CD1c-positive myeloid dendritic cell (primary cell): ENCODE data around the gene PI4K2B.
"Not testable (repeated sequence)": the region's sequence is repeated elsewhere in the genome, so short reads cannot be mapped to it uniquely, and the experiment has no call there.

ENCODE experiments used
- DNase-seq: peaks from one replicate; pipeline ENCODE4 v3.0.0-alpha.2; 2016; ENCODE audit errors: extremely low spot score

PI4K2B gene

DNA sequence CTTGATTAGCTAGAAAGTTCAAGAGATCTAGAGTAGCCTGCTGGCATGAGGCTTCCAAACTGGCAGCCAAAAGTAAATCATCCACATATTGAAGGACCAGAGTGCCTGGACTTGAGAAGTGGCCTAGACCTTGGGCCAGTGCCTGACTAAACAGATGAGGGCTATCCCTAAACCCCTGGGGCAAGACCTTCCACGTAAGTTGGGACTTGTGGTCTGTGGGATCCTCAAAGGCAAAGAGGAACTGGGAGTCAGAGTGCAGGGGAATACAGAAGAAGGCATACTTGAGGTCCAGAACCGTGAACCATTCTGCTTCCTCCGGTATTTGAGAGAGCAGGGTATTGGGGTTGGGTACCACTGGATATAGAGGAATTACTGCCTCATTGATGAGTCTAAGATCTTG lies 8.4 kb downstream of the PI4K2B start:
- DNase-seq: peak; percentile 7

DNA sequence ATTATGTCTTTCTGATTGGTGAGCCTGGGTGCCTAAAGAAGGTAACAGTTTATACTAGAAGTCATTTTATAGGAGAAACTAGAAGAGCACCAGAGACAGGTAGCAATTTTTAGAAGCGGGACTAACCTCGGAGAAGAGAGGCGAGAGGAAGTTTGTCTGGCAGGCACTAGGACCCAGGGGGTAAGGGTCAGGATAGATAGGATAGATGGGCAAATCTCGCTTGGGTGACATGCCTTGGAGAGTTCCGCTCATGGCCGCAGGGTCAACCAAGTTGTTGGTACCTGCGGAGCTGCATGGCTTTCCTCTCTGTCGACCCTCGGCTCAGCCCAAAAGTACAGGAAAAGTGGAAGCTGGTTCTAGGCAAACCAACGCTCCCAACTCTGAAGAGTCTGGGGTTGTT lies 11.3 kb downstream of the PI4K2B start:
- no peak for DNase-seq

DNA sequence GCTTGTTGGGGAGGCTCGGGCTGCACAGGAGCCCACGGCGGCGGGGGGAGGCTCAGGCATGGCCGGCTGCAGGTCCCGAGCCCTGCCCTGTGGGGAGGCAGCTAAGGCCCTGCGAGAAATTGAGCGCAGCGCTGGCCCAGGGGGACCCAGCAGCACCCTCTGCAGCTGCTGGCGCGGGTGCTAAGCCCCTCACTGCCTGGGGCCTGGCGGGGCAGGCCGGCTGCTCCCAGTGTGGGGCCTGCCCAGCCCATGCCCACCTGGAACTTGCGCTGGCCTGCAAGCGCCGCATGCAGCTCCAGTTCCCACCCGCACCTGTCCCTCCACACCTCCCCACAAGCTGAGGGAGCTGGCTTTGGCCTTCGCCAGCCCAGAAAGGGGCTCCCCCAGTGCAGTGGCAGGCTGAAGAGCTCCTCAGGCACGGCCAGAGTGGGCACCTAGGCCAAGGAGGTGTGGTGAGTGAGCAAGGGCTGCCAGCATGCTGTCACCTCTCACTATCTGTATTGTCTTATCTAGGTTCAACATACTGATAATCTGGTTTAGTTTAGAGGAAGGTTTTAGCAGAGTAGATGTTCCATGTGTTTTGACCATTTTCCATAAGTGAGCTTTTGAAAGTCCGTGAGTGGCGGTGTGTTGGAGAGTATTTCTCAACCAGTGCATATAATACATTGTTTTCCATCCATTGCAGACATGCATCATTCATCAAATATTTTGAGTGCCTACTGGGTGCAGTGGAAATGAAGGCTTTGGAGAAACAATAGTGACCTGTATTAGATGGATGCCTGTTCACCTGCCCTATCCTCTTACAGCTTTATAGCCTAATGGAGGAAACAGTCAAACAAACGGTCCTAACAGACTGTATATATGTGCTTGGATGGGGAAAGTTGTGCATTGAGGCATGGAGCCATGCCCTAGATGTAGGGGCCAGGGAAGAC lies 13.1 kb downstream of the PI4K2B start:
- no peak for DNase-seq

DNA sequence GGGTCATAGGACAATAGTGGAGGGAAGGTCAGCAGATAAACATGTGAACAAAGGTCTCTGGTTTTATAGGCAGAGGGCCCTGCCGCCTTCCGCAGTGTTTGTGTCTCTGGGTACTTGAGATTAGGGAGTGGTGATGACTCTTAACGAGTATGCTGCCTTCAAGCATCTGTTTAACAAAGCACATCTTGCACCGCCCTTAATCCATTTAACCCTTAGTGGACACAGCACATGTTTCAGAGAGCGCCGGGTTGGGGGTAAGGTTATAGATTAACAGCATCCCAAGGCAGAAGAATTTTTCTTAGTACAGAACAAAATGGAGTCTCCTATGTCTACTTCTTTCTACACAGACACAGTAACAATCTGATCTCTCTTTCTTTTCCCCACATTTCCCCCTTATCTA lies 15.0 kb downstream of the PI4K2B start:
- DNase-seq: not testable (repeated sequence)

DNA sequence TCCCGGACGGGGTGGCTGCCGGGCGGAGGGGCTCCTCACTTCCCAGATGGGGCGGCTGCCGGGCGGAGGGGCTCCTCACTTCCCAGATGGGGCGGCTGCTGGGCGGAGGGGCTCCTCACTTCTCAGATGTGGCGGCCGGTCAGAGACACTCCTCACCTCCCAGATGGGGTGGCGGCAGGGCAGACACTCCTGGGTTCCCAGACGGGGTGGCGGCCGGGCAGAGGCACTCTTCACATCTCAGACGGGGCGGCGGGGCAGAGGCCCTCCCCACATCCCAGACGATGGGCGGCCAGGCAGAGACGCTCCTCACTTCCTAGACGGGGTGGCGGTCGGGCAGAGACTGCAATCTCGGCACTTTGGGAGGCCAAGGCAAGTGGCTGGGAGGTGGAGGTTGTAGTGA lies 15.7 kb downstream of the PI4K2B start:
- not testable (repeated sequence) for DNase-seq

DNA sequence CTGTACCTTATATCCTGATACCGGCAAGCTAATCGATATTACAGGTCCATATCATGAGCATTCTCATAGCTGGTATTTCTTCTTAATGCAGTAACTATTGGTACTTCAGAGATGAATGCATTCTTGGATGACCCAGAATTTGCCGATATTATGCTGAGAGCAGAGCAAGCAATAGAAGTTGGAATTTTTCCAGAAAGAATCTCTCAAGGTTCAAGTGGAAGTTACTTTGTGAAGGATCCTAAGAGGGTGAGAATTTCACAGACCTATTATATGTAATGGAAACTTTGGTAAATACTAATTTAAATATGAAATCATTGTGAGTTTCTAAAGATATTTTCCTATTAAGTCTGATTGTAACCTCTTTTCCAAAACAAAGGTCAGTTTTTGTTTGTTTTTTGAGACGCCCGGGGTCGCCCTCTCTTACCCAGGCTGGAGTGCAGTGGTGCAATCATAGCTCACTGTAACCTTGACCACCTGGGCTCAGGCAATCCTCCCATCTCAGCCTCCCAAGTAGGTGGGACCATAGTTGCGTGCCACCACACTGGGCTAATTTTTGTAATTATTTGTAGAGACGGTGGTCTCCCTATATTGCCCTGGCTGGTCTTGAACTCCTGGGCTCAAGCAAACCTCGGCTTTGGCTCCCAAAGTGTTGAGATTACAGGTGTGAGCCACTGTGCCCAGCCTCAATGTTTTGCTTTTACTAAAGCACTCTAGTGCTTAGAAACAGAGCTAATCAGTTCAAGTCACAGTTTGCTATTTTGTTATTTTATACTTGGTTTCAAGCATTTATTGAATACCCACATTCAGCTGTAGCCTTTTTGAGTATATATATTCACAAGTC lies 18.6 kb downstream of the PI4K2B start:
- DNase-seq: no peak

DNA sequence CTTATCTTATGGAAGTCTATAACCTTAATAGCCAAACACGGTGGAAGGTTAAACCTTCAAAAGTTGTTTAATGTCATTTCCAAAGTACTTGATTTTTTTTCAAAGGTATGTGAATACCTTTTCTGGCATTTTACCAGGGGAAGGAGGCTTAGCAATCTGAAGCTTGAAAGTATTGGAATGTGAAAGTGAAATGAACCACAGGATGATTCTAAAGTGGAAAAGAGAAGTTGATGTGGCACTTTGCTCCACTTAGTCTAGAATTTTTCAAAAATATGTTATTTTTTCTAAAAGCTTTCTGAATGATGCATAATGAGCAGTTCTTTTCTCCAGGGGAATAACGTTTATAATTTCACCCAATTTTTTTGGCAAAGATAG lies 19.2 kb downstream of the PI4K2B start:
- no peak for DNase-seq

DNA sequence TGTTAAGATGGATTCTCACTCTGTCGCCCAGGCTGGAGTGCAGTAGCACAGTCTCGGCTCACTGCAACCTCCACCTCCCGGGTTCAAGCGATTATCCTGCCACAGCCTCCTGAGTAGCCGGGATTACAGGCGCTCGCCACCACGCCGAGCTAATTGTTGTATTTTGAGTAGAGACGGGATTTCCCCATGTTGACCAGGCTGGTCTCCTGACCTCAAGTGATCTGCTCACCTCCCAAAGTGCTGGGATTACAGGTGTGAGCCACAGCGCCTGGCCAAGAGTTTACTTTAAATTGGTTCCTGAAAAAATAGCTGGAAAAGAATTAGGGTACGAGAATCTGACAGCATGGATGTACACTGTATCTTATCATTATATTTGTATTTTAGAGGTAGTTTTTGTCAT lies 20.0 kb downstream of the PI4K2B start:
- not testable (repeated sequence) for DNase-seq

DNA sequence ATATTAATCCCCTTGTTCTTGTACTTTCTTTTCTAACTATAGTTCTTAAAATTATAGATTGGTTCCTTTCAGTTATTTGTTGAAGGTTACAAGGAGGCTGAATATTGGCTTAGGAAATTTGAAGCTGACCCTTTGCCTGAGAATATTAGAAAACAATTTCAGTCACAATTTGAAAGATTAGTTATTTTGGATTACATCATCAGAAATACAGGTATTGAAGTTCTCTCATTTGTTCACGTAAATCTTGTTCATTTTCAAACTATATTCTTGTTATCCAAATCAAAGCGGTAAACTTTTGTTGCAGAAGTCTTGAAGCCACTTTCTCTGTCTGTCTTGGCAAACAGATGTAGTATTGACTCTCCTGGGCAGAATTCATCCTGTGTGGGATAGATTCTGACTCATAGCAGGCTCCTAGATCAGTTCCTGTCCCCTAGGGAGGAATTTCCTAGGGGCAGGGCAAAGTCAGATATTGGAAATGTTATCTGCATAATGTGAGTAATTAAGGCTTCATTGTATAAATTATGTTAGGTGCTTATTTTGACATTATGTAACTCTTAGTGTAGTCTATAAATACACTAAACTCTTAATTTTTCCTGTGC lies 25.2 kb downstream of the PI4K2B start:
- DNase-seq: no peak

DNA sequence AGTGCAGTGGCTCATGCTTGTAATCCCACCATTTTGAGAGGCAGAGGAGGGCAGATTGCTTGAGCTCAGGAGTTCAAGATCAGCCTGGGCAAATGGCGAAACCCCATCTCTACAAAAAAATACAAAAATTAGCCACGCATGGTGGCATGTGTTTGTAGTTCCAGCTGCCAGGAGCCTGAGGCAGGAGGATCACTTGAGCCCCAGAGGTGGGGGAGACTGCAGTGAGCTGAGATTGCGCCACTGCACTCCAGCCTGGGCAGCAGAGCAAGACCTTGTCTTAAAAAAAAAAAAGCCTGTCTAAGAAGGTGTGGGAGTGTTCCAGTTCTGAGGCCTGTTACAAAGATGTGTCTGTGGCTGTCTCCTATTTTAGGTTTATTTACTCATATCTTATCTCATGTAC lies 38.0 kb downstream of the PI4K2B start:
- no peak for DNase-seq

DNA sequence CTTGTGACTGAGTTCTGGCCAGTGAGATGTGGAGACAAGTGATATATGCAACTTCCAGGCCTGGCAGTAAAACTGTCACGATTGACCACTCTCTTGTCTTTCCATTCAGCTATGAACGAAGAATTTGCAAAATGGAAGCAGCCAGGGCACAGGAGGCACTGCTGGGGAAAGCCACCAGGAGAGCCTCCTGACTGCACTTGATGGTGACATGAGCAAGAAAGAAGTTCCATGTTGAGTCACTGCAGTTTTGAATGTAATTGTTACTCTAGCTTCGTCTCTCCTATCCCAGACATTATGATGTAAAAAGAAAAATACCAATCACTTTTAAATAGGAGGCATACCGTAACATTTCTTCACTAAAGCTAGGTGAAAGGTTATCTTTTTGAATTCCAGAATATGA lies 46.4 kb downstream of the PI4K2B start:
- no peak for DNase-seq

DNA sequence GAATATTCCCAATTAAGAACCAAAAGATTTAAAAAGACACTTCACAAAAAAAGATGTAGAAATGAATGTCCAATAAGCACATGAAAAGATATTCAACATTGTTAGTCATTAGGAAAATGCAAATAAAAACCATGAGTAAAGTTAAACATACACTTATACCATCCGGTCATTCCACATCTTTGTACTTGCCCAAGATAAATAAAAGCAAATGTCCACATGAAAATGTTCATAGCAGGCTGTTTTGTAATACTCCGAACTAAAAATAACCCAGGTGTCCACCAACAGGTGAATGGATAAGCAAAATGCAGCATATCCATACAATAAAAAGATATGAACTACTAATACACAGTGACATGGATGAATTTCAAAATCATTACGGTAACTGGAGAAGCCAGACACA lies 50.1 kb downstream of the PI4K2B start:
- no peak for DNase-seq

DNA sequence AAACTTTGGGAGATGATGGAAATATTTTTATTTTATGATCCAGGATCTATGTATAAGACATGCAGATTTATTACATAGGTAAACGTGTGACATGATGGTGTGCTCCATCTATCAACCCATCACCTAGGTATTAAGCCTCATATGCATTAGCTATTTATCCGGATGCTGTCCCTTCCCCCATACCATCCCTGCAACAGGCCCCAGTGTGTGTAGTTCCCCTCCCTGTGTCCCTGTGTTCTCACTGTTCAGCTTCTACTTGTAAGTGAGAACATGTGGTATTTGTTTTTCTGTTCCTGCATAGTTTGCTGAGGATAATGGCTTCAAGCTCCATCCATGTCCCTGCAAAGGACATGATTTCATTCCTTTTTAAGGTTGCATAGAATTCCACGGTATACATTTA lies 50.6 kb downstream of the PI4K2B start:
- no peak for DNase-seq

DNA sequence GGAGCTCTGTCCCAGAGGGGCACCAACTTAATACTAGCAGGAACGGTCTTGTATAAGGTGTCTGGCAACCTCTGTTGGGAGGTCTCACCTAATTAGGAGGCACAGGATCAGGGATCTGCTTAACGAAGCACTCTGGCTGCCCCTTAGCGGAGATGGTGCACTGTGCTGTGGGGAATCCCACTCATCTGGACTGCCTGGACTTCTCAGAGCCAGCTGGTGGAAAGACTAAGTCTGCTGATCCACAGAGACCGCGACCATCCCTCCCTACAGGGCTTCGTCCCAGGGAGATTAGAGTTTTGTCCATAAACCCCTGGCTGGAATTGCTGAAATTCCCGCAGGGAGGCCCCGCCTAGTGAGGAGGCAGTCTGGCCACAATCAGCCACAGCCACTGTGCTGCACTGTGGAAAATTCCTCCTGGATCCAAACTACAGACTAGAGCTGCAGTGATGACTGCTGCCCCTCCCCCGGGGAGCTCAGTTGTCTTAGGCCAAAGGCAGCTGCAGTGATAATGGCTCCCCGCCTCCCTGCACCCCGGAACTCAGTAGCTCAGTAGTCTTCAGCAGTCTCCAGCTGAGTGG lies 56.7 kb downstream of the PI4K2B start:
- no peak for DNase-seq

DNA sequence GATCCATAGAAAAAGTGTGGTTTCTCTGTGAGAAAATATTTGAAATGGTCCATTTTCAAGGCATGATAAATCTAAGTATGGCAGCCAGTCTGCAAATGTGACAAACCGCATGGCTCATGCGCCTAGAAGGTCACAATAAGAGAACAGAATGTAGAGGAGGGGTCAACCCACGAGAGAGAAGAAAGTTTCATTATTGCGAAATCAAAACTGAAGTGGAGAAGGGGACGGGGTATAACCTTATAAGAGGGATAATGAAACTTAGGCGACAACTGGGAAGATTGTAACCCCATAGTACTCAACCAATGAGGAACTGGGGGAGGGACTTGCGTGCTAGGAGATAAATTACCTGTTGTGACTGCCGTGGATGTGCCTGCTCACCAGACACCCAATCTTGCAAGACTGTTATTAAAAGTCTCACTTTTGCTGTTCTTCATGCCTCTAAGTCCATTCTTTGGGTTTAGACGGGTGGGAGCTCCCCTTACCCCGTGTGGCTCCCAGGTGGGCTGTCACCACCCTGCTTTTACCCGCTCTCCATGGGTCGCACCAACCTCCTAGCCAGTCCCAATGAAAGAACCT lies 57.4 kb downstream of the PI4K2B start:
- DNase-seq: no peak

DNA sequence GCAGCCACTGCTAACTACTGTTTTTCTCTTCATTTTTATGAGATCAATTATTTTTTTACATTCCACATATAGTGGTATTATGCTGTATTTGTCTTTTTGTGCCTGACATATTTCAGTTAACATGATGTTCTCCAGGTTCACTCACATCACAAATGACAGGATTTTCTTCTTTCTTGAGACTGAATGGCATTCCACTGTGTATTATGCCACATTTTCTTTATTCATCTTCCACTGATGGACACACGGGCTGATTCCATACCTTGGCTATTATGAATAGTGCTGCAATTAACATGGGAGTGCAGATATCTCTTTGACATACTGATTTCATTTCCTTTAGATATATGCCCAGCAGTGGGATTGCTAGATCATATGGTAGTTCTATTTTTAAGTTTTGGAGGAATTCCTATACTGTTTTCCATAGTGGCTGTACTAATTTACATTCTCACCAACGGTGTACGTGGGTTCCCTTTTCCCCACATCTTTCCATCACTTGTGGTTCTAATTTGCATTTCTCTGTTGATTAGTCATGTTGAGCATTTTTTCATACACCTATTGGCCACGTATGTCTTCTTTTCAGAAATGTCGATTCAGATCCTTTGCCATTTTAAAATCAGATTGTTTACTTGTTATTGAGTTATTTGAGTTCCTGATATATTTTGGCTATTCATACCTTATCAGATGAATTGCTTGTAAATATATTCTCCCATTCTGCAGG lies 63.9 kb downstream of the PI4K2B start:
- no peak for DNase-seq

DNA sequence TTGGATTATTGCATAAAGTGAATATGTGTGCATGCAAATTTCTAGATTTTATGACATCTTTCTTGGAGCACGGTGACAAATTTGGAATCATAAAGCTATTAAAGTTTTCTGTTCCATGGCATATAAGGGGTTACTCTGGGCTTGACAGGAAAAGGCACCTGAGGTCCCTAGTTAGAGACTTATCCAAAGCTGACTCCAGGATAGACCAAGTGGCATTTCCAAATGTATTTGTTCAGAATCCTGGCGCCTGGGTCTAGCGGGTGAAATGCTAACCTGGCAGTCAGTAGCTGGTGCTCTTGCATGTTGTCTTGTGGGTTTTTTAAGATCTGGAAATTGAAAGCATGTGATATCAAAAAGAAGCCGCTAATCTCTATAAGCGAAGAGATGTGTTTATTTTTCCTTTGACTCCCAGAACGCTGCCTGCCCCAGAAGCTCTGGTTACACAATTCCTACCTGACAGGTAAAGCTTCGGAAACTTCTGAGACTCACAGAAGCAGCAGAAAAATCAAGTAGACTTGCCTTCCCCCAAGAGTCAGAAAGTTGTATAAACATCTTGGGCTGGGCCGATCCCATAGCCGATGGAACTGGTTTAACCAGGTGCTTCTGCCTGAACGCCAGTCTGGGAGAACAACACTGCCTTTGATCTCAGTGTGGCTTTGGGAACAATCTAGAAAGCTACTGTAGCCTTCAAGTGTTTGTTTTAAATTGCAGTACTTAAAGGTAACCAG lies 65.8 kb downstream of the PI4K2B start:
- DNase-seq: no peak

DNA sequence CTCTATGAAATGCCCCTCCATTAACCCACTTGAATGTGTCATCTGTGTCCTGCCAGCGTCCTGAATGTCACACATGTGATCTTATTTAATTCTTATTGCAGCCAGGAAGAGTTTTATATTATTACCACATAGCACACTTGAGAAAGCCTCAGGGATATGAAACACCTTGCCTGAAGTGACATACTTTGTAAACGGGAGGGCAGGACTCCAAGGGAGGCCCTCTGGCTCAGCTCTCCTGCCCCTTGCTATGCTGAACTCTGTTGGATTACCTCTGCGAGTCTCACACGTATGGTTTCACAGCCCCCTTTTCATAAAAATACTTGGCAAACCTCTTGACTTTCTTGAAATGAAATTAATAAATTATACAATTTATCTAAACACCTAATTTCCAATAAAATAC lies 67.6 kb downstream of the PI4K2B start:
- DNase-seq: no peak

DNA sequence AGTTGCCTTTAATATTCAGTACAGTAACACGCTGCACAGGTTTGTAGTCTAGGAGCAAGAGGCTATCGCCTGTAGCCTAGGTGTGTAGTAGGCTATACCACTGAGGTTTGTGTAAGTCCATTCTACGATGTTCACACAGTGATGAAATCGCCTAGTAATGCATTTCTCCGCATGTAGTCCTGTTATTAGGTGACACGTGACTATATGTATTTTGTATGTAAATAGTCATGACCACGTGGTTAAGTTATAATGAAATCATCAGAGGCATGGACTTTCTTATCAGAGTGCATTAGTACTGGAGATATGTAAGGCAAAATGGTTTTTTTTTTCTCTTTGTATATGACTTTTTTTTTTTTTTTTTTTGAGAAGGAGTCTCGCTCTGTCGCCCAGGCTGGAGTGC lies 68.8 kb downstream of the PI4K2B start:
- no peak for DNase-seq

DNA sequence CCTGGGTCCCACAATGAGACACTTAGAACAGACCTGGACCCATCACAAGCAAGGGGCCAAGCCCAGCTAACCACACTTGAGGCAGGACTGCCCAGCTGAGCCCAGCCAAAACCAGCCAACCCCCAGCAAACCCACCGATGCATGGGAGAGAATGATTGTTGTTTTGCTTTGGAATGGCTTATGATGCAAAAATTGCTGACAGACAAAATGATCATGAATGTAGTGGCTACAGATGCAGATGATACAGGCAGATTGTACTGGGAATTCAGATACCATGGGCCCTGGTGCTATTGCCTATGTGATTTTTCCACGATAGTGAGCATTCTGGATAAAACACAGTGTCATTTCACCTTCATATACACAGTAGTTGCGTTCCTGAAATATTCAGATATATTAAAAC lies 69.7 kb downstream of the PI4K2B start:
- DNase-seq: no peak
